HepG2 (cell line): ENCODE data around the gene ATP8A2. TPM values are rescaled to one million over a fixed set of nuclear protein-coding genes. Genes with fewer than 3 reads are reported as not detected.

Experiments used
- ATAC-seq: fragments of 200-7000 bp; cut with Tn5 transposase; 3 replicates; pipeline ENCODE4 v1.9.1; 2020; ENCODE audit warnings: mild to moderate bottlenecking, moderate library complexity
- BruUV-seq: library from RNA; stranded (reverse); fragments of 400-500 nt; replicated peaks from 2 replicates; lab custom pipeline; 2021; lab: Mats Ljungman, UMichigan
- CTCF ChIA-PET: fragments of 300-600 bp; formaldehyde crosslinking; extraction: SDS; loops from one replicate; lab custom pipeline; 2021; ENCODE audit warnings: low total read pairs, inconsistent platforms, low intra/inter-chr PET ratio; lab: Yijun Ruan, JAX
- POLR2A ChIA-PET: fragments of 350-600 bp; sonication (Branson Sonifier 250); formaldehyde crosslinking; loops from one replicate; lab custom pipeline; 2020; ENCODE audit warnings: antibody characterized with exemption, inconsistent platforms; lab: Yijun Ruan, JAX
- DNase-seq: peaks from one replicate; pipeline ENCODE4 v3.0.0-alpha.2; 2015; ENCODE audit warnings: low spot score
- FAIRE-seq: peaks from 3 replicates; lab custom pipeline; 2011; peaks lifted over from hg19 to GRCh38; lab: Jason Lieb, UNC
- H2AFZ ChIP-seq: one replicate; pipeline ENCODE4 v1.6.1; 2011; ENCODE audit warnings: low read length, inconsistent platforms
- H3K27ac ChIP-seq: fragments of 300-600 bp; 3 replicates; pipeline ENCODE4 v1.8.0; 2011; ENCODE audit warnings: mixed run types, mild to moderate bottlenecking, mixed read lengths, low read length, inconsistent platforms; ENCODE audit not compliant: insufficient read depth; ENCODE audit errors: extremely low read length
- H3K27me3 ChIP-seq, 2 experiments: fragments of 200-600 bp in 1 of 2; 2 replicates in 1 of 2; 3 replicates in 1 of 2; pipeline versions ENCODE4 v1.6.0 to v1.8.0; 2011; ENCODE audit warnings: low read length in 2 of 2, mild to moderate bottlenecking in 2 of 2, moderate library complexity in 2 of 2, inconsistent platforms in 1 of 2; ENCODE audit not compliant: insufficient read depth in 2 of 2, control insufficient read depth in 1 of 2
- H3K36me3 ChIP-seq, 2 experiments: fragments of 200-600 bp in 1 of 2; replicated peaks in 1 of 2; 2 replicates in 1 of 2; 3 replicates in 1 of 2; pipeline versions ENCODE4 v1.5.1 to v1.8.0; 2011; ENCODE audit warnings: low read length in 2 of 2, inconsistent platforms in 1 of 2; ENCODE audit not compliant: insufficient read depth in 2 of 2, control insufficient read depth in 1 of 2
- H3K4me1 ChIP-seq: 2 replicates; pipeline ENCODE4 v1.5.1; 2012; ENCODE audit warnings: low read length, inconsistent platforms; ENCODE audit not compliant: insufficient read depth
- H3K4me2 ChIP-seq: 2 replicates; pipeline ENCODE4 v1.6.0; 2011; ENCODE audit warnings: low read depth, low read length, inconsistent platforms
- H3K4me3 ChIP-seq, 3 experiments: fragments of 200-600 bp in 1 of 3; sonication (generic), shearing (Covaris generic) in 1 of 3; replicated peaks in 1 of 3; 2 replicates each; pipeline ENCODE4 v1.5.1; 2011 to 2016; ENCODE audit warnings: low read length in 3 of 3, inconsistent platforms in 2 of 3, low read depth in 2 of 3, mild to moderate bottlenecking in 2 of 3, control low read depth in 1 of 3, mixed read lengths in 1 of 3; ENCODE audit not compliant: insufficient read depth in 1 of 3
- H3K79me2 ChIP-seq: one replicate; pipeline ENCODE4 v1.6.1; 2011; ENCODE audit warnings: low read length, inconsistent platforms; ENCODE audit not compliant: insufficient read depth
- H3K9ac ChIP-seq: 2 replicates; pipeline ENCODE4 v1.6.0; 2011; ENCODE audit warnings: mild to moderate bottlenecking, low read depth, low read length, inconsistent platforms; ENCODE audit not compliant: insufficient read depth
- H3K9me3 ChIP-seq: 2 replicates; pipeline ENCODE4 v1.5.1; 2012; ENCODE audit warnings: mild to moderate bottlenecking, low read length
- H4K20me1 ChIP-seq: 2 replicates; pipeline ENCODE4 v1.6.0; 2011; ENCODE audit warnings: inconsistent platforms, mild to moderate bottlenecking, low read length, moderate library complexity; ENCODE audit not compliant: insufficient read depth
- ATF3 ChIP-seq: sonication (generic); formaldehyde crosslinking; IDR thresholded peaks from 2 replicates; pipeline ENCODE4 v1.4.0; 2020; ENCODE audit warnings: missing genetic modification reagents
- HOMEZ ChIP-seq: IDR thresholded peaks from 2 replicates; pipeline ENCODE4 v1.6.1; 2016; ENCODE audit warnings: low read depth
- IRF1 ChIP-seq: sonication (generic); formaldehyde crosslinking; IDR thresholded peaks from 2 replicates; pipeline ENCODE4 v1.4.0; 2020; ENCODE audit warnings: low read depth, mild to moderate bottlenecking, missing genetic modification reagents
- PTBP1 ChIP-seq: fragments of 200-400 bp; formaldehyde crosslinking; IDR thresholded peaks from 2 replicates; pipeline ENCODE4 v1.6.1; 2018; ENCODE audit warnings: low read length, low read depth; ENCODE audit not compliant: poor library complexity, severe bottlenecking
- SIX4 ChIP-seq: sonication (generic); formaldehyde crosslinking; IDR thresholded peaks from 2 replicates; pipeline ENCODE4 v1.4.0; 2020; ENCODE audit warnings: missing genetic modification reagents
- ZBTB44 ChIP-seq: sonication (generic); formaldehyde crosslinking; IDR thresholded peaks from 2 replicates; pipeline ENCODE4 v1.4.0; 2020; ENCODE audit warnings: missing genetic modification reagents
- ZFAT ChIP-seq: sonication (generic); formaldehyde crosslinking; conservative IDR thresholded peaks from 2 replicates; pipeline ENCODE4 v1.8.1; 2023; ENCODE audit warnings: missing genetic modification reagents, inconsistent platforms
- ZFP36L2 ChIP-seq: sonication (generic); formaldehyde crosslinking; IDR thresholded peaks from 2 replicates; pipeline ENCODE4 v1.4.0; 2020; ENCODE audit warnings: missing genetic modification reagents
- ZFX ChIP-seq: sonication (generic); formaldehyde crosslinking; IDR thresholded peaks from 2 replicates; pipeline ENCODE4 v1.4.0; 2020; ENCODE audit warnings: mild to moderate bottlenecking, low read depth, missing genetic modification reagents, moderate library complexity
- ZNF441 ChIP-seq: sonication (generic); formaldehyde crosslinking; IDR thresholded peaks from 2 replicates; pipeline ENCODE4 v1.7.0; 2021; ENCODE audit warnings: missing genetic modification reagents, borderline replicate concordance
- WGBS: methylation state at CpG from one replicate; pipeline ENCODE4 v1.1.6; 2017; ENCODE audit warnings: low lambda C conversion rate; 5-methylcytosine and 5-hydroxymethylcytosine counted together
- in situ Hi-C: cut with HindIII; loops from 2 replicates; pipeline ENCODE4 v1.10.0; 2017; ENCODE audit warnings: low pct_unique_long_range_greater_than_20kb; ENCODE audit not compliant: extremely low pct_ligation_motif_present
- intact Hi-C: fragments of 100-400 bp; cut with micrococcal nuclease; formaldehyde crosslinking; loops from one replicate; pipeline ENCODE4 v1.10.0; 2022; ENCODE audit not compliant: unreplicated experiment
- polyA plus RNA-seq, 8 experiments: library from polyadenylated mRNA; depleted of rRNA in 3 of 8; stranded (reverse) in 7 of 8; unstranded in 1 of 8; fragments of >200 nt; fragmentation: Illumina TruSeq in 4 of 8; extraction: Trizol in 4 of 8; gene quantifications; 2 replicates each; pipeline versions ENCODE4 v1.2.1 to v1.2.3, GENCODE V29; 2011 to 2016; ENCODE audit warnings: low read depth in 4 of 8, missing spikeins in 1 of 8, mixed read lengths in 1 of 8; ENCODE audit not compliant: insufficient read depth in 1 of 8
- total RNA-seq, 5 experiments: library from RNA; depleted of rRNA; stranded (reverse); fragments of >200 nt; fragmentation: Illumina TruSeq; extraction: Trizol; gene quantifications; 2 replicates each; pipeline ENCODE4 v1.2.3, GENCODE V29; 2016; ENCODE audit warnings: low read depth in 1 of 5

The ATP8A2 gene
- total and polyA plus RNA-seq, 2 of the 13 experiments (the other 11 are each of a cell fraction or from before 2014, with no cell fraction given): 0.09 TPM; not detected in 1

GRCh38 chr13:25538276-25538675 lies 166.5 kb downstream of the ATP8A2 start:
- no TSS peak for BruUV-seq
- no peaks in the 10 kb centered on the region for H3K79me2 ChIP-seq
- H3K4me3 ChIP-seq: no peak overlapping the region
- WGBS: 2% methylated on average over 3 of the region's 3 CpGs
- ChIA-PET CTCF (no interaction called here), POLR2A (no interaction called here)
- intact Hi-C loops: no loop called here
- TF ChIP-seq HOMEZ (CRISPR knock-in tag): no peak
- no peak for TF ChIP-seq ZNF441
- TF ChIP-seq IRF1 (CRISPR knock-in tag): no peak
- TF ChIP-seq ZBTB44 (CRISPR knock-in tag): no peak
- no peak for TF ChIP-seq SIX4 (CRISPR knock-in tag)
- TF ChIP-seq ZFX (CRISPR knock-in tag): no peak
- TF ChIP-seq ZFAT (CRISPR knock-in tag): no peak
- TF ChIP-seq ATF3 (CRISPR knock-in tag): no peak
- TF ChIP-seq ZFP36L2 (CRISPR knock-in tag): no peak
- no peak for TF ChIP-seq PTBP1
- peaks cover 0 to 4% of the 10 kb centered on the region in 2 experiments; a peak in 1 of 5 replicates for H3K27me3 ChIP-seq
- in situ Hi-C loops: no loop called here
- no peak overlapping the region for H3K4me2 ChIP-seq
- H4K20me1 ChIP-seq: no peaks in the 10 kb centered on the region
- DNase-seq (no peak), ATAC-seq (no peak), FAIRE-seq (no peak)
- H3K27ac ChIP-seq: no peak overlapping the region
- no peaks in the 10 kb centered on the region for H3K9me3 ChIP-seq
- no peaks in the 10 kb centered on the region for H3K4me1 ChIP-seq
- no peak overlapping the region for H2AFZ ChIP-seq
- no peak overlapping the region for H3K9ac ChIP-seq
- no peaks in the 10 kb centered on the region for H3K36me3 ChIP-seq
